Measurements from ENCODE around the gene LIN9. TPM values are rescaled to one million over a fixed set of nuclear protein-coding genes. Genes with fewer than 3 reads are reported as not detected.

The LIN9 gene
- total and polyA plus RNA-seq, 2 of the 8 experiments (the other 6 are each of a cell fraction or from before 2014, with no cell fraction given), result 5.6 to 12.6 TPM

- Histone ChIP-seq H4K8ac (ENCODE audit: extremely low read depth, insufficient read depth, low read length) (no peak overlapping the region), H3K18ac (ENCODE audit: extremely low read depth, low read length) (no peak overlapping the region), H3K23ac (ENCODE audit: insufficient read length) (no peak overlapping the region), H2AFZ (ENCODE audit: low read length) (no peak overlapping the region), H4K20me1 (replicated peaks in 1 of 2; ENCODE audit: control insufficient read depth in 1 of 2, insufficient read depth in 2 of 2, low read length in 2 of 2) (no peaks in the 10 kb centered on the region), H3K79me2 (ENCODE audit: control insufficient read depth in 1 of 2, insufficient read depth in 2 of 2, low read length in 2 of 2) (no peaks in the 10 kb centered on the region), H3K14ac (ENCODE audit: insufficient read length) (no peak overlapping the region), H3K4me1 (replicated peaks in 1 of 4; ENCODE audit: control insufficient read depth in 3 of 4, insufficient read depth in 4 of 4, low read length in 3 of 4) (peaks cover 0 to 2% (median 0%) of the 10 kb centered on the region in 4 experiments; a peak in 2 of 7 replicates), H2AK5ac (ENCODE audit: low read depth, low read length) (no peak overlapping the region), H3K27me3 (replicated peaks in 1 of 4; ENCODE audit: control insufficient read depth in 3 of 4, extremely low read depth in 1 of 4, insufficient read depth in 3 of 4, low read length in 3 of 4) (peaks cover 0 to 23% (median 18%) of the 10 kb centered on the region in 4 experiments; a peak in 6 of 7 replicates), H3K36me3 (ENCODE audit: control insufficient read depth in 2 of 4, insufficient read depth in 4 of 4, low read length in 3 of 4) (peaks cover 0 to 13% (median under 1%) of the 10 kb centered on the region in 4 experiments; a peak in 2 of 8 replicates), H3K9me3 (ENCODE audit: insufficient read depth in 2 of 2, low read depth in 1 of 2, low read length in 1 of 2) (no peaks in the 10 kb centered on the region), H3K27ac (ENCODE audit: low read depth, low read length) (no peak overlapping the region), H3K9ac (replicated peaks in 1 of 4; ENCODE audit: extremely low read depth in 1 of 4, low read depth in 3 of 4, low read length in 3 of 4) (no peak overlapping the region), H3K4ac (replicated peaks; ENCODE audit: insufficient read length, low read depth, low read length) (no peak overlapping the region), H3K23me2 (ENCODE audit: low read depth, low read length) (peaks cover 6% of the 10 kb centered on the region; the same call in 1 of the 2 replicates), H4K5ac (ENCODE audit: insufficient read length, low read depth, low read length) (no peak overlapping the region), H3K56ac (replicated peaks; ENCODE audit: insufficient read length, low read depth, low read length) (no peak overlapping the region), H3K4me2 (ENCODE audit: insufficient read depth in 1 of 2, low read depth in 2 of 2, low read length in 2 of 2) (no peak overlapping the region), H3K79me1 (ENCODE audit: low read depth, low read length) (no peaks in the 10 kb centered on the region), H2BK5ac (ENCODE audit: low read depth, low read length) (no peak overlapping the region), H2BK20ac (ENCODE audit: low read length) (no peak overlapping the region), H4K91ac (replicated peaks; ENCODE audit: insufficient read length, low read length) (no peak overlapping the region), H3K4me3 (ENCODE audit: extremely low read depth in 1 of 4, insufficient read depth in 2 of 4, low read depth in 3 of 4, low read length in 4 of 4) (no peak overlapping the region), H2BK120ac (replicated peaks; ENCODE audit: low read depth, low read length) (no peak overlapping the region), H2BK12ac (ENCODE audit: low read depth, low read length) (no peak overlapping the region), H2BK15ac (ENCODE audit: low read length) (no peak overlapping the region)
- ChIA-PET POLR2A (ENCODE audit: partially characterized antibody) (interaction anchor here (1.1 kb wide), 2 partner anchors 26 to 53 kb away, joined by 3 to 5 read pairs; no protein-coding TSS in a partner anchor), CTCF (ENCODE audit: partially characterized antibody) (interaction anchor here (0.6 to 10.5 kb wide), 6 partner anchors 28 to 1855 kb away, joined by 3 to 103 read pairs (median 5); no protein-coding TSS in a partner anchor)
- FAIRE-seq (no peak), DNase-seq (ENCODE audit: low read depth in 1 of 2, low spot score in 2 of 2) (no peak)
- 91% methylated on average over 3 of the region's 3 CpGs; no CpG with 5 or more reads in 1 of the 2 experiments for WGBS, 2 experiments (ENCODE audit: extremely low coverage in 1 of 2, insufficient coverage in 1 of 2, insufficient read length in 1 of 2, insufficient replicate concordance in 2 of 2, low coverage in 1 of 2, low lambda C conversion rate in 2 of 2, missing lambda C conversion rate in 1 of 2)
- TF ChIP-seq PHF8 (conservative IDR thresholded peaks at IDR 0.05; ENCODE audit: low read depth, low read length), result no peak
- no peak for TF ChIP-seq CBX8 (IDR thresholded peaks at IDR 0.05; ENCODE audit: borderline replicate concordance, low read depth, low read length)
- no peak for TF ChIP-seq EZH2 (IDR thresholded peaks at IDR 0.05; ENCODE audit: low read depth, low read length, severe bottlenecking)
- no peak for TF ChIP-seq GTF2F1 (IDR thresholded peaks at IDR 0.05; ENCODE audit: borderline replicate concordance, low read depth, low read length)
- TF ChIP-seq RFX5 (IDR thresholded peaks at IDR 0.05; ENCODE audit: borderline replicate concordance, low read depth, low read length), result no peak
- TF ChIP-seq GABPA (IDR thresholded peaks at IDR 0.05; ENCODE audit: borderline replicate concordance, insufficient read depth, low read length), result no peak
- TF ChIP-seq JUND (IDR thresholded peaks at IDR 0.05; ENCODE audit: low read length), result no peak
- TF ChIP-seq EP300 (IDR thresholded peaks at IDR 0.05; ENCODE audit: borderline replicate concordance in 1 of 2, low read depth in 2 of 2, low read length in 2 of 2), result no peak
- TF ChIP-seq CTCF (IDR thresholded peaks at IDR 0.05; ENCODE audit: control extremely low read depth in 1 of 3, insufficient read depth in 1 of 3, low read depth in 1 of 3, low read length in 3 of 3), result no peak
- no peak for TF ChIP-seq SIN3A (conservative IDR thresholded peaks at IDR 0.05 in 1 of 2, IDR thresholded peaks at IDR 0.05 in 1 of 2; ENCODE audit: low read depth in 1 of 2, low read length in 2 of 2)
These were observed 82.4 kb downstream of the LIN9 start for GRCh38 chr1:226226601-226227000.

All from H1 (cell line).